Measurements from ENCODE around the gene MASP1. TPM values are rescaled to one million over a fixed set of nuclear protein-coding genes. Genes with fewer than 3 reads are reported as not detected.

MASP1 gene
- total RNA-seq, 1 experiment from 2014 or later, result not detected

GRCh38 chr3:187296058-187296457 lies 4.5 kb upstream of the MASP1 start (continued):
- no peak for TF ChIP-seq YY1 (IDR thresholded peaks at IDR 0.05; ENCODE audit: extremely low read depth, insufficient replicate concordance, low read depth, low read length)
- TF ChIP-seq ZFX (IDR thresholded peaks at IDR 0.05), result no peak

- Histone ChIP-seq H4K20me1 (ENCODE audit: insufficient read depth) (no peaks in the 10 kb centered on the region), H3K9ac (ENCODE audit: low read length) (no peak overlapping the region), H3K4me2 (ENCODE audit: low read length) (no peak overlapping the region), H3K9me2 (ENCODE audit: insufficient read depth) (no peaks in the 10 kb centered on the region), H3K27ac (ENCODE audit: low read depth, low read length) (no peak overlapping the region), H3K27me3 (ENCODE audit: insufficient read depth, low read length) (peaks cover 7% of the 10 kb centered on the region; the same call in 1 of the 2 replicates), H3K4me3 (replicated peaks in 1 of 2; ENCODE audit: low read depth in 1 of 2, low read length in 2 of 2) (no peak overlapping the region), H3K36me3 (ENCODE audit: control insufficient read depth in 1 of 2, insufficient read depth in 2 of 2, low read length in 2 of 2) (no peaks in the 10 kb centered on the region), H3K79me2 (ENCODE audit: insufficient read depth, low read length) (no peaks in the 10 kb centered on the region), H3K4me1 (ENCODE audit: control insufficient read depth in 1 of 2, insufficient read depth in 2 of 2, low read length in 2 of 2) (no peaks in the 10 kb centered on the region), H3K9me3 (ENCODE audit: control insufficient read depth in 1 of 2, insufficient read depth in 1 of 2, low read depth in 1 of 2, low read length in 2 of 2) (no peaks in the 10 kb centered on the region), H2AFZ (ENCODE audit: low read depth, low read length, poor library complexity, severe bottlenecking) (peak overlapping the region; percentile 44)
- CTCF ChIA-PET, result interaction anchor here (0.6 to 2.0 kb wide), 4 partner anchors 75 to 446 kb away, joined by 3 to 9 read pairs (median 4); no protein-coding TSS in a partner anchor
- TF ChIP-seq ZNF274 (IDR thresholded peaks at IDR 0.05; ENCODE audit: low read depth, low read length) (no peak), RAD21 (IDR thresholded peaks at IDR 0.05; ENCODE audit: low read depth) (peak; percentile 43), CTCF (IDR thresholded peaks at IDR 0.05 in 2 of 3, conservative IDR thresholded peaks at IDR 0.05 in 1 of 3; ENCODE audit: borderline replicate concordance in 1 of 3, insufficient read depth in 1 of 3, low read depth in 2 of 3, low read length in 2 of 3) (peak; percentile 12 to 52 (median 47); a peak in 4 of 6 replicates)
- intact Hi-C loops (cut with micrococcal nuclease), result loop anchor here (2.0 to 10.0 kb wide), 2 partner anchors 75 to 451 kb away; partner anchors contain the start of gene ADIPOQ
- DNase-seq (ENCODE audit: low read depth, low spot score), result no peak
- peak; percentile 75 for ATAC-seq
- BruUV-seq (replicated peaks), result no TSS peak
- POLR2A ChIA-PET, result no interaction called here
- RAD21 ChIA-PET (ENCODE audit: low non-redundant PET in 1 of 2, low total read pairs in 2 of 2, uncharacterized antibody in 2 of 2, unreplicated experiment in 2 of 2), result no interaction called here
Observed at GRCh38 chr3:187295316-187296034, 3.9 kb upstream of the MASP1 start.
